ENCODE results near the gene GID4.
A peak's percentile ranks its signal among the peaks of the same experiment; 100 is the strongest.

Gene GID4

GRCh38 chr17:18018411-18018921 is 20.7 kb upstream of the GID4 start:
- DNase-seq, result no peak

GRCh38 chr17:18019838-18020154 is 19.4 kb upstream of the GID4 start:
- no peak for DNase-seq

GRCh38 chr17:18020971-18021370 is 18.2 kb upstream of the GID4 start:
- no peak for DNase-seq

- no peak for DNase-seq
Measured at GRCh38 chr17:18021372-18021771, 17.8 kb upstream of the GID4 start.

GRCh38 chr17:18025241-18025944 is 13.8 kb upstream of the GID4 start:
- no peak for DNase-seq

- no peak for DNase-seq
Measured at GRCh38 chr17:18025945-18026776, 13.0 kb upstream of the GID4 start.

GRCh38 chr17:18027280-18027679 is 11.9 kb upstream of the GID4 start:
- DNase-seq, result no peak

GRCh38 chr17:18028114-18028951 is 10.9 kb upstream of the GID4 start:
- DNase-seq, result no peak

GRCh38 chr17:18028952-18029540 is 10.2 kb upstream of the GID4 start:
- no peak for DNase-seq

GRCh38 chr17:18031955-18032354 is 7.3 kb upstream of the GID4 start:
- no peak for DNase-seq

- peak; percentile 96 for DNase-seq
Measured at GRCh38 chr17:18033442-18034099, 5.6 kb upstream of the GID4 start.

GRCh38 chr17:18035704-18036103 is 3.5 kb upstream of the GID4 start:
- DNase-seq, result peak; percentile 75

GRCh38 chr17:18037486-18037885 is 1.7 kb upstream of the GID4 start:
- DNase-seq, result peak; percentile 87

GRCh38 chr17:18038149-18038850 is 908 bp upstream of the GID4 start:
- DNase-seq, result peak; percentile 77

- DNase-seq, result peak; percentile 55
Measured at GRCh38 chr17:18039535-18040260, 490 bp downstream of the GID4 start.

GRCh38 chr17:18040261-18040858 is 1.2 kb downstream of the GID4 start:
- DNase-seq, result no peak

- DNase-seq, result peak; percentile 35
Measured at GRCh38 chr17:18041776-18042175, 2.6 kb downstream of the GID4 start.

GRCh38 chr17:18042983-18043382 is 3.8 kb downstream of the GID4 start:
- DNase-seq, result peak; percentile 47

- peak; percentile 54 for DNase-seq
Measured at GRCh38 chr17:18043491-18043890, 4.3 kb downstream of the GID4 start.

- no peak for DNase-seq
Measured at GRCh38 chr17:18044609-18045008, 5.4 kb downstream of the GID4 start.
